K562 (cell line): ENCODE data around the gene STARD13. TPM values are rescaled to one million over a fixed set of nuclear protein-coding genes. Genes with fewer than 3 reads are reported as not detected.

Source experiments
- CEBPG ChIP-seq, 3 experiments: fragments of 200-800 bp in 1 of 3; sonication (Bioruptor generic) in 1 of 3; sonication (generic) in 1 of 3; formaldehyde crosslinking in 1 of 3; IDR thresholded peaks in 2 of 3; conservative IDR thresholded peaks in 1 of 3; 2 replicates each; pipeline versions ENCODE4 v1.6.1 to v1.8.0; 2016 to 2022; ENCODE audit warnings: missing compliant biosample characterization in 2 of 3, missing genetic modification characterization in 2 of 3, mild to moderate bottlenecking in 1 of 3, missing genetic modification reagents in 1 of 3
- FUS ChIP-seq: fragments of 200-400 bp; formaldehyde crosslinking; optimal IDR thresholded peaks from 2 replicates; pipeline ENCODE3; 2017; ENCODE audit warnings: low read depth, low read length
- PPARD ChIP-seq: fragments of 250-450 bp; sonication (Bioruptor Pico); IDR thresholded peaks from 2 replicates; pipeline ENCODE4 v1.8.0; 2022; ENCODE audit warnings: inconsistent platforms, mild to moderate bottlenecking, moderate library complexity
- SLC30A9 ChIP-seq: fragments of 250-450 bp; sonication (Bioruptor Pico); IDR thresholded peaks from 2 replicates; pipeline ENCODE4 v1.8.0; 2022; ENCODE audit warnings: mild to moderate bottlenecking, moderate library complexity
- SOX6 ChIP-seq: fragments of 450-650 bp; IDR thresholded peaks from 2 replicates; pipeline ENCODE4 v1.6.1; 2014; ENCODE audit warnings: mild to moderate bottlenecking
- polyA plus RNA-seq, 8 experiments: library from polyadenylated mRNA; depleted of rRNA in 4 of 8; stranded (reverse) in 5 of 8; unstranded in 3 of 8; fragments of >200 nt; fragmentation: Nextera tagmentation in 2 of 8; fragmentation: Illumina TruSeq in 1 of 8; extraction: Ambion mirVana in 2 of 8; extraction: Trizol in 1 of 8; gene quantifications; 2 replicates each; pipeline versions ENCODE4 v1.2.1 to v1.2.3, GENCODE V29; 2011 to 2014; ENCODE audit warnings: inconsistent platforms in 1 of 8, missing spikeins in 1 of 8
- total RNA-seq, 7 experiments: library from RNA; depleted of rRNA in 6 of 7; stranded (reverse); fragments of >200 nt in 6 of 7; fragmentation: Illumina TruSeq in 2 of 7; extraction: Trizol in 2 of 7; gene quantifications; 2 replicates each; pipeline versions ENCODE4 v1.2.1 to v1.2.3, GENCODE V29; 2011 to 2021; ENCODE audit warnings: low replicate concordance in 1 of 7
- TF ChIP-seq, protein P1 (sequence below), 2 experiments: fragments of 150-350 bp in 1 of 2; IDR thresholded peaks; 2 replicates each; pipeline ENCODE4 v1.6.1; 2012 to 2016; ENCODE audit warnings: low read depth in 2 of 2, low read length in 2 of 2, mild to moderate bottlenecking in 1 of 2, moderate library complexity in 1 of 2

STARD13 gene
- total and polyA plus RNA-seq, 9 of the 15 experiments (the other 6 are each of a cell fraction or from before 2014, with no cell fraction given): 0.11 TPM; not detected in 8

DNA sequence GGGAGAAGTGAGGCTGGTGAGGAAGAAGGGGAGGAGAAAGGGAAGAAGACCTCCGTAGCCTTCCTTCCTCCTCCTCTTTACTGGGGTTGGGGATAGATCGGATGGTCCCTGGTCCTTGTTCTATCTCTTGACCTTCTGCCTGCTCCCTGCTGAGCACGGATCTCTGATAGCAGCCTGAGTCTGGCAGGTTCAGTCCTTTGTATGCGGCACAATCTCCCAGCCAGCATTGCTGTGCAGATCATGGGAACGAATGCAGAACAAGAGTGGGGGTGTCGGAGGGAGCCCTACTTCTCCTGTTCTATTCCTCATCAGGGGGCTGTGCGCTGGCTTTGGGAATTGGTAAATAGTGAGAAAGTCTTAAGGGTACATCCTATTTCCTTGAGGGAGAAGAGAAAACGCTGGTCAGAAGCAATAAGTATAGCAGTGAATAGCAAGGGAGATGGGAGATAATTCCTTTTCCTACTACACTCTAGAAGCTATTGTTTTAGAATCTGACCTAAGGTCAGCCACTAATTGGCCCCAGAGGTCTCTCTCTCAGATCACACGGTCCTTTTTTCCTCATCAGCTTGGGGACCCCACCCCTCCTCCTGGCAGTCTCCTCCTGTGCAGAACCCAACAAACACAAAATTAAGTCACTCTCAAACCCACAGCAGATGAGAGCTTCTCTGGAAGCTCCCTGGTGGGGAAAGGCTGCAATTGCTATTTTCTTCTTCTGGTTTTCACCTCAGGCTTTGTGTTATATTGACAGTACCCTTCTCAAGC, 228.4 kb downstream of the STARD13 start (continued):
- TF ChIP-seq, protein P1, sequence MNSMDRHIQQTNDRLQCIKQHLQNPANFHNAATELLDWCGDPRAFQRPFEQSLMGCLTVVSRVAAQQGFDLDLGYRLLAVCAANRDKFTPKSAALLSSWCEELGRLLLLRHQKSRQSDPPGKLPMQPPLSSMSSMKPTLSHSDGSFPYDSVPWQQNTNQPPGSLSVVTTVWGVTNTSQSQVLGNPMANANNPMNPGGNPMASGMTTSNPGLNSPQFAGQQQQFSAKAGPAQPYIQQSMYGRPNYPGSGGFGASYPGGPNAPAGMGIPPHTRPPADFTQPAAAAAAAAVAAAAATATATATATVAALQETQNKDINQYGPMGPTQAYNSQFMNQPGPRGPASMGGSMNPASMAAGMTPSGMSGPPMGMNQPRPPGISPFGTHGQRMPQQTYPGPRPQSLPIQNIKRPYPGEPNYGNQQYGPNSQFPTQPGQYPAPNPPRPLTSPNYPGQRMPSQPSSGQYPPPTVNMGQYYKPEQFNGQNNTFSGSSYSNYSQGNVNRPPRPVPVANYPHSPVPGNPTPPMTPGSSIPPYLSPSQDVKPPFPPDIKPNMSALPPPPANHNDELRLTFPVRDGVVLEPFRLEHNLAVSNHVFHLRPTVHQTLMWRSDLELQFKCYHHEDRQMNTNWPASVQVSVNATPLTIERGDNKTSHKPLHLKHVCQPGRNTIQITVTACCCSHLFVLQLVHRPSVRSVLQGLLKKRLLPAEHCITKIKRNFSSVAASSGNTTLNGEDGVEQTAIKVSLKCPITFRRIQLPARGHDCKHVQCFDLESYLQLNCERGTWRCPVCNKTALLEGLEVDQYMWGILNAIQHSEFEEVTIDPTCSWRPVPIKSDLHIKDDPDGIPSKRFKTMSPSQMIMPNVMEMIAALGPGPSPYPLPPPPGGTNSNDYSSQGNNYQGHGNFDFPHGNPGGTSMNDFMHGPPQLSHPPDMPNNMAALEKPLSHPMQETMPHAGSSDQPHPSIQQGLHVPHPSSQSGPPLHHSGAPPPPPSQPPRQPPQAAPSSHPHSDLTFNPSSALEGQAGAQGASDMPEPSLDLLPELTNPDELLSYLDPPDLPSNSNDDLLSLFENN (IDR thresholded peaks at IDR 0.05; ENCODE audit: low read depth in 2 of 2, low read length in 2 of 2): no peak
- TF ChIP-seq PPARD (CRISPR knock-in tag) (no peak), CEBPG (CRISPR knock-in tag; IDR thresholded peaks at IDR 0.05) (no peak), CEBPG (tag; conservative IDR thresholded peaks at IDR 0.05 in 1 of 2, IDR thresholded peaks at IDR 0.05 in 1 of 2) (no peak), SOX6 (no peak), FUS (no peak), SLC30A9 (CRISPR knock-in tag) (no peak)
- TF ChIP-seq, all 486 proteins: peak for 0
